DOHH2 (cell line): ENCODE data around the gene STOM.

Experiments
- EZH2phosphoT487 ChIP-seq: fragments of 200-600 bp; sonication (generic); IDR thresholded peaks from 2 replicates; pipeline ENCODE4 v1.6.1; 2017; ENCODE audit warnings: borderline replicate concordance, mild to moderate bottlenecking, antibody characterized with exemption, low read length, moderate library complexity, mixed read lengths
- TF ChIP-seq, protein P1 (sequence below): fragments of 200-600 bp; sonication (generic); IDR thresholded peaks from one replicate; pipeline ENCODE4 v1.5.1; 2014; ENCODE audit warnings: antibody characterized with exemption, mild to moderate bottlenecking, low read depth, low read length; ENCODE audit not compliant: poor library complexity, severe bottlenecking

DNA sequence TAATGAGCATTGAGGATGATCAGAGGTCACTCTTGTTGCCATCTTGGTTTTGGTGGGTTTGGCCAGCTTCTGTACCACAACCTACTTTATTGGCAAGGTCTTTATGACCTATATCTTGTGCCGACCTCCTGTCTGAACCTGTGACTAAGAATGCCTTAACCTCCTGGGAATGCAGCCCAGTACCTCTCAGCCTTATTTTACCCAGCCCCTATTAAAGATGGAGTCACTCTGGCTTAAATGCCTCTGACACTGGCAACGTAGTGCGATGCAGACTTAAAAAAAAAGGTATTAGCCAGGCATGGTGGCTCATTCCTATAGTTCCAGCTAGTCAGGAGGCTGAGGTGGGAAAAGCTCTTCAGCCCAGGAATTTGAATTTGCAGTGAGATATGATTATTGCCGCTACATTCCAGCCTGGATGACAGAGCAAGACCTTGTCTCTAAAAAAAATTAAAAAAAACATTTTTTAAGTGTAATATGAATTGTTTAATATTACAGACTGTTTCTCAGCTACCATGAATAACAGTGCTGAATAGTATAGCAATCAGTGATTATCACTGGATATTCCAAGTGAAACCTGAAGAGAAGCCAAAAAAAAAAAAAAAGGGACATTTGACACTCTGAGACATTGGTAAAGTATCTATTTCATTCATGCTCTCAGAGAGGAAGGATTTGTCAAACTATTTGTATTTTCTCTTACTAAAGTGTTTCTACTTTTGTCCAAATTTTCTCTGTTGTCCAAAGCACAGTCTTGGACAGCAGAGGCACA, 18.3 kb upstream of the STOM start:
- TF ChIP-seq, protein P1, sequence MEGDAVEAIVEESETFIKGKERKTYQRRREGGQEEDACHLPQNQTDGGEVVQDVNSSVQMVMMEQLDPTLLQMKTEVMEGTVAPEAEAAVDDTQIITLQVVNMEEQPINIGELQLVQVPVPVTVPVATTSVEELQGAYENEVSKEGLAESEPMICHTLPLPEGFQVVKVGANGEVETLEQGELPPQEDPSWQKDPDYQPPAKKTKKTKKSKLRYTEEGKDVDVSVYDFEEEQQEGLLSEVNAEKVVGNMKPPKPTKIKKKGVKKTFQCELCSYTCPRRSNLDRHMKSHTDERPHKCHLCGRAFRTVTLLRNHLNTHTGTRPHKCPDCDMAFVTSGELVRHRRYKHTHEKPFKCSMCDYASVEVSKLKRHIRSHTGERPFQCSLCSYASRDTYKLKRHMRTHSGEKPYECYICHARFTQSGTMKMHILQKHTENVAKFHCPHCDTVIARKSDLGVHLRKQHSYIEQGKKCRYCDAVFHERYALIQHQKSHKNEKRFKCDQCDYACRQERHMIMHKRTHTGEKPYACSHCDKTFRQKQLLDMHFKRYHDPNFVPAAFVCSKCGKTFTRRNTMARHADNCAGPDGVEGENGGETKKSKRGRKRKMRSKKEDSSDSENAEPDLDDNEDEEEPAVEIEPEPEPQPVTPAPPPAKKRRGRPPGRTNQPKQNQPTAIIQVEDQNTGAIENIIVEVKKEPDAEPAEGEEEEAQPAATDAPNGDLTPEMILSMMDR, result no peak
- no peak for TF ChIP-seq EZH2phosphoT487
